Muscle of arm (tissue), 12 donors: ENCODE results near the gene RASSF8. TPM values are rescaled to one million over a fixed set of nuclear protein-coding genes. Genes with fewer than 3 reads are reported as not detected.

Experiments
- DNase-seq: peaks from one replicate; pipeline ENCODE4 v3.0.0-alpha.2; 2013
- polyA plus RNA-seq, 12 donors: library from polyadenylated mRNA; unstranded; fragments of 120-200 nt; gene quantifications; one replicate each; pipeline ENCODE4 v1.2.1, GENCODE V29; 2013; ENCODE audit not compliant: insufficient read length in 12 of 12

The RASSF8 gene
- polyA plus RNA-seq, 12 donors, result 22.0 to 62.8 (median 27.6) TPM; not detected in 1

- no peak for DNase-seq
Measured at GRCh38 chr12:26123482-26123980, 165.0 kb downstream of the RASSF8 start.

- DNase-seq, result no peak
Measured at GRCh38 chr12:26124446-26125399, 166.2 kb downstream of the RASSF8 start, which contains the start of gene BHLHE41. Gene BHLHE41 (minus strand): TSS chr12:26125037. CDS start chr12:26124779, 258 bp downstream.

DNA sequence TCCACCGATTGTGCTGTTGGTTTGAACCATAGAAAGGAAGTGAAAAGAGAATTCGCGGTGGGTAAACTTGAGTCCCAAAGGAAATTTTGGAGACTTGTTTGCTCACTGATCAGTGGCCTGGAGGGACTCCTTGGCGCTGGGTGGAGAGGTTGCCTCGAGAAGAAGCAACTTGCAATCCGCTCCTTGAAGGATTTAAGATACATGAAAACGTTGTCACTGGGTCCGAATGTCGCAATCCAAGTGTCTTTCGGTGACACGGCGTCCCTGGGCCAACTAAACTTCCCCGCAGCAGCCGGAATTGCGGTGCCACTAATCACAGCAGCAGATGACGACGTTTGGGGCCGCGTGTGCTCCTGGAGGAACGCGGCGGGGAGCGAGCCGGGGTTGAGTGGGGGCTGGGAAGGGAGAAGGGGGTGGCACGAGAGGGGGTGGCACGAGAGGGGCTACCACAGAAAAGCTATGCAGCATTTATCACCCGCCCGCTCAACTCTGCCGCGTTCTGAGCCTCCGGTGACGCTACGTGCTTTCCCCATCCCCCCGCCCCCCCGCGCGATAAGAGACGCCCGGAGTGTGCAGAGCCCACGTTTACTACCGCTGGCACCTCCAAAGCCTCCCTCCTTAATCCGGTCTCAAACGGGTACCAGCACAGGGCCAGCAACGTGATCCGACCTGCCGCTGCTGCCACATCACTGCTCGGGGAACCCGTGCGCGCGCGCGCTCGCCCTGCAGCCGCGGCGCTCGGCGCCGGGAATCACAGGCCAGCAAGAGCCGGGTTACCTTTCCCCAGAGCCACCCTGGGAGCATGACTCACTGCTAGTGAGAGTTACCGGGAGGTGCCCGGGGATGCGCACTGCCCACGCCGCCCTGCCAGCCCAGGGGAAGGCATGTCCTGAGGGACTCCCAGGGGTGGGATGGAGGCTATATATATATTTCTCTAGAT lies 167.2 kb downstream of the RASSF8 start:
- DNase-seq, result peak; percentile 65

DNA sequence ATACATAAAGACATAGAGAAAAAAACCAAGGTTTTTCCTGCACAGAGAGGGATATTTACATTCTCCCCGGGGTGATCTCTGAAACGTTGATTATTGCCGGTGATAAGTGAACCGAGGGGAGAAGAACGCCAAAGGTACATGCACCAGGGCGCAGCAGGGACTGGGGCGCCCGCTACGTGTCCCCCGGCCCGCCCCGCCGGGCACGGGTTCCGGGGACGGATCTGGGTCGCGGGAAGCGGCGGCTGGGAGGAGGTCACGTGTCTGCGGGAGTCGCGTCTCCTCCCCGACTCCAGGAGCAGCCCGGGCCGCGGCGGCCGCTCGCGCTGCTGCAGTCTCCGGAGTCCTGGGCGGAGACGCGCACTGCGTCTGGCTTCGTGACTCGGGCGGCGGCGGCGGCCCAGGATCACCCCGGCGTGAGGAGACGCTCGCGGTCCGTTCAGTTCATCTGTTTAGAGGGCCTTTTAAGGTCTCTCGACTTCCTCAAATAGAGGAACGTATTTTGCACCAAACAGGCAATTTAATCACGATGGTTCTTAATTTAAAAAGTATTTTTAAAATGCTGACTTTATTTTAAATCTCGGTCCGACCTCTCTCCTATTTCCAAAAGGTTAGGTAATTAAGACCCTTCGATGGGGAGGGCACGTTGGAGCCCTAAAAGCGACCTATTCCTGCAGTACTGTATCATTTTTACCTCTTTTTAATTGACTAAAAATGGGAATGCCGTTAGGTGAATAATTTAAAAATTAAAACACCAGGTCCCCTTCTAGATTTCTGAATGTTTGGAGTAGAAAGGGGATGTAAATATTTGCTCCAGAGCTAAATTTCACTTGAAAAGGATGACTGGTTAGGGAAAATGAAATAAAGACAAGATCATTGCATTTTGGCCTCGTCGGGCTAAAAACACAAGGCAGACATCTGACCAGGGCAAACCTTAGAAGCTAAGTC lies 168.1 kb downstream of the RASSF8 start:
- peak; percentile 78 for DNase-seq

DNA sequence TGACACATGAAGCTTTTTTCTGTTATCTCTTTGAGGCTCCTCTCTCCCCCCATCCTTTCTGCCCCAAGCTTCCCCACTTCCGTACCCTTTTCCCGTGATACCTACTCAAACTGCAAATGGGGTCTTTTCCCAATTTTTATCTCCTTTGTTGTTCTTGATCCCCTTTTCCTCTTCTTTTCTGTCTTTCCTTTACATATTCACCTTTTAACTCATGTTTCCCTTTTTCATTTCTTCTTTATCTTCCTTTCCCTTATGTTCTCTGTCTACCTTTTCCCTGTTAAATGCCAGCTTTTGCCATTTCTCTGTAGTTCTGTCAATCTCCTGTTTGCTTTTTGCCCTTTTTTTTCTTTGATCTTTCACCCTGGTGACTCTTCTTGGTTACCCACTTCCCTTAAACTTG lies 168.9 kb downstream of the RASSF8 start:
- no peak for DNase-seq

- no peak for DNase-seq
Measured at GRCh38 chr12:26128168-26128567, 169.7 kb downstream of the RASSF8 start.

Other genes starting within 250 kb of the RASSF8 start
- 10 to 100 TPM in 4 of 12 donors, 1 to 10 TPM in 5, under 1 TPM in 1, not detected in 2; 0.95 to 14.4 (median 4.2) TPM for gene BHLHE41, start 166.4 kb downstream of the RASSF8 start, polyA plus RNA-seq
- 100 to 1,000 TPM in 10 of 12 donors, 10 to 100 TPM in 2; 46.0 to 258 (median 142) TPM for gene SSPN, start 236.9 kb downstream of the RASSF8 start, polyA plus RNA-seq